Astrocyte (in vitro differentiated cells and primary cell): ENCODE measurements around the gene ANO8.

ENCODE experiments used
- EZH2 ChIP-seq: IDR thresholded peaks from 2 replicates; pipeline ENCODE4 v1.6.1; 2012; ENCODE audit warnings: mild to moderate bottlenecking, low read length, inconsistent platforms; ENCODE audit not compliant: insufficient read depth
- TF ChIP-seq, protein P1 (sequence below): IDR thresholded peaks from 2 replicates; pipeline ENCODE4 v1.5.1; 2011; ENCODE audit warnings: low read depth, mild to moderate bottlenecking, inconsistent platforms, low read length, moderate library complexity; ENCODE audit not compliant: insufficient read depth

DNA sequence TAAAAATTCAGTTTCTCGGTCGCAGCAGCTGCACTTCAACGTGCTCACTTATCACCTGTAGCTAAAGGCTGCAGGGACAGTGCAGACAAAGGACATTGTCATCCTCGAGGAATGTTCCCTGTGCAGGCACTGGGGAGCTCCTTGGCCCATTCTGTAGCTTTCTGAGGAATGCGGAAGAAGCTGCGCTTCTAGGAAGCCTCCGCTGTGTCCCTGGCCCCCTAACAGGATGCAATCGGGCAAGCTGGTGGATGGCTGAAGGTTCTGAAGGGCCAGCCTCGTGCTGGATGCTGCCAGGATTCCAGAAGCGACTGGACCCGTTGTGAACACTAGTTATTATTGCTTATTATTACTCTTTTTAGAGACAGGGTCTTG is 8.1 kb downstream of the ANO8 start:
- TF ChIP-seq, protein P1, sequence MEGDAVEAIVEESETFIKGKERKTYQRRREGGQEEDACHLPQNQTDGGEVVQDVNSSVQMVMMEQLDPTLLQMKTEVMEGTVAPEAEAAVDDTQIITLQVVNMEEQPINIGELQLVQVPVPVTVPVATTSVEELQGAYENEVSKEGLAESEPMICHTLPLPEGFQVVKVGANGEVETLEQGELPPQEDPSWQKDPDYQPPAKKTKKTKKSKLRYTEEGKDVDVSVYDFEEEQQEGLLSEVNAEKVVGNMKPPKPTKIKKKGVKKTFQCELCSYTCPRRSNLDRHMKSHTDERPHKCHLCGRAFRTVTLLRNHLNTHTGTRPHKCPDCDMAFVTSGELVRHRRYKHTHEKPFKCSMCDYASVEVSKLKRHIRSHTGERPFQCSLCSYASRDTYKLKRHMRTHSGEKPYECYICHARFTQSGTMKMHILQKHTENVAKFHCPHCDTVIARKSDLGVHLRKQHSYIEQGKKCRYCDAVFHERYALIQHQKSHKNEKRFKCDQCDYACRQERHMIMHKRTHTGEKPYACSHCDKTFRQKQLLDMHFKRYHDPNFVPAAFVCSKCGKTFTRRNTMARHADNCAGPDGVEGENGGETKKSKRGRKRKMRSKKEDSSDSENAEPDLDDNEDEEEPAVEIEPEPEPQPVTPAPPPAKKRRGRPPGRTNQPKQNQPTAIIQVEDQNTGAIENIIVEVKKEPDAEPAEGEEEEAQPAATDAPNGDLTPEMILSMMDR = no peak
- no peak for TF ChIP-seq EZH2
